ENCODE data around the gene USO1. TPM values are rescaled to one million over a fixed set of nuclear protein-coding genes. Genes with fewer than 3 reads are reported as not detected.

The USO1 gene
- total and polyA plus RNA-seq, 2 of the 13 experiments (the other 11 are each of a cell fraction or from before 2014, with no cell fraction given): 52.2 to 87.7 TPM

GRCh38 chr4:75708218-75708691 lies 16.1 kb upstream of the USO1 start (continued):
- TF ChIP-seq ZNF350 (CRISPR knock-in tag; IDR thresholded peaks at IDR 0.05; ENCODE audit: borderline replicate concordance, low read depth) (no peak), MEF2D (CRISPR knock-in tag; IDR thresholded peaks at IDR 0.05) (no peak), EP300 (IDR thresholded peaks at IDR 0.05; ENCODE audit: low read depth in 2 of 2, low read length in 2 of 2) (no peak), EP300 (CRISPR knock-in tag; IDR thresholded peaks at IDR 0.05; ENCODE audit: borderline replicate concordance) (no peak), NBN (conservative IDR thresholded peaks at IDR 0.05) (no peak), ZNF207 (IDR thresholded peaks at IDR 0.05; ENCODE audit: borderline replicate concordance) (no peak), CAMTA2 (CRISPR knock-in tag; IDR thresholded peaks at IDR 0.05; ENCODE audit: borderline replicate concordance) (no peak), TEAD3 (CRISPR knock-in tag; optimal IDR thresholded peaks at IDR 0.05; ENCODE audit: borderline replicate concordance) (peak; percentile 88), CREB1 (IDR thresholded peaks at IDR 0.05) (no peak), CREB1 (CRISPR knock-in tag; IDR thresholded peaks at IDR 0.05) (no peak), NFE2L2 (IDR thresholded peaks at IDR 0.05; ENCODE audit: low read length) (no peak), MED1 (CRISPR knock-in tag; IDR thresholded peaks at IDR 0.05) (no peak), TBL1XR1 (IDR thresholded peaks at IDR 0.05; ENCODE audit: borderline replicate concordance, low read length, partially characterized antibody) (no peak), HHEX (CRISPR knock-in tag; IDR thresholded peaks at IDR 0.05) (no peak), SIX1 (CRISPR knock-in tag; IDR thresholded peaks at IDR 0.05; ENCODE audit: borderline replicate concordance) (no peak), JARID2 (CRISPR knock-in tag; IDR thresholded peaks at IDR 0.05; ENCODE audit: insufficient replicate concordance) (no peak)
- TF ChIP-seq, protein P1, sequence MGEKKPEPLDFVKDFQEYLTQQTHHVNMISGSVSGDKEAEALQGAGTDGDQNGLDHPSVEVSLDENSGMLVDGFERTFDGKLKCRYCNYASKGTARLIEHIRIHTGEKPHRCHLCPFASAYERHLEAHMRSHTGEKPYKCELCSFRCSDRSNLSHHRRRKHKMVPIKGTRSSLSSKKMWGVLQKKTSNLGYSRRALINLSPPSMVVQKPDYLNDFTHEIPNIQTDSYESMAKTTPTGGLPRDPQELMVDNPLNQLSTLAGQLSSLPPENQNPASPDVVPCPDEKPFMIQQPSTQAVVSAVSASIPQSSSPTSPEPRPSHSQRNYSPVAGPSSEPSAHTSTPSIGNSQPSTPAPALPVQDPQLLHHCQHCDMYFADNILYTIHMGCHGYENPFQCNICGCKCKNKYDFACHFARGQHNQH (CRISPR knock-in tag; IDR thresholded peaks at IDR 0.05): no peak
- TF ChIP-seq, protein P2, sequence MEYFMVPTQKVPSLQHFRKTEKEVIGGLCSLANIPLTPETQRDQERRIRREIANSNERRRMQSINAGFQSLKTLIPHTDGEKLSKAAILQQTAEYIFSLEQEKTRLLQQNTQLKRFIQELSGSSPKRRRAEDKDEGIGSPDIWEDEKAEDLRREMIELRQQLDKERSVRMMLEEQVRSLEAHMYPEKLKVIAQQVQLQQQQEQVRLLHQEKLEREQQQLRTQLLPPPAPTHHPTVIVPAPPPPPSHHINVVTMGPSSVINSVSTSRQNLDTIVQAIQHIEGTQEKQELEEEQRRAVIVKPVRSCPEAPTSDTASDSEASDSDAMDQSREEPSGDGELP (IDR thresholded peaks at IDR 0.05; ENCODE audit: borderline replicate concordance, low read depth): peak; percentile 13; the same call in 1 of the 2 replicates
- TF ChIP-seq, protein P3, sequence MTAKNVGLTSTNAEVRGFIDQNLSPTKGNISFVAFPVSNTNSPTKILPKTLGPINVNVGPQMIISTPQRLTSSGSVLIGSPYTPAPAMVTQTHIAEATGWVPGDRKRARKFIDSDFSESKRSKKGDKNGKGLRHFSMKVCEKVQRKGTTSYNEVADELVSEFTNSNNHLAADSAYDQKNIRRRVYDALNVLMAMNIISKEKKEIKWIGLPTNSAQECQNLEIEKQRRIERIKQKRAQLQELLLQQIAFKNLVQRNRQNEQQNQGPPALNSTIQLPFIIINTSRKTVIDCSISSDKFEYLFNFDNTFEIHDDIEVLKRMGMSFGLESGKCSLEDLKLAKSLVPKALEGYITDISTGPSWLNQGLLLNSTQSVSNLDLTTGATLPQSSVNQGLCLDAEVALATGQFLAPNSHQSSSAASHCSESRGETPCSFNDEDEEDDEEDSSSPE (CRISPR knock-in tag; IDR thresholded peaks at IDR 0.05): no peak
- TF ChIP-seq, protein P4, sequence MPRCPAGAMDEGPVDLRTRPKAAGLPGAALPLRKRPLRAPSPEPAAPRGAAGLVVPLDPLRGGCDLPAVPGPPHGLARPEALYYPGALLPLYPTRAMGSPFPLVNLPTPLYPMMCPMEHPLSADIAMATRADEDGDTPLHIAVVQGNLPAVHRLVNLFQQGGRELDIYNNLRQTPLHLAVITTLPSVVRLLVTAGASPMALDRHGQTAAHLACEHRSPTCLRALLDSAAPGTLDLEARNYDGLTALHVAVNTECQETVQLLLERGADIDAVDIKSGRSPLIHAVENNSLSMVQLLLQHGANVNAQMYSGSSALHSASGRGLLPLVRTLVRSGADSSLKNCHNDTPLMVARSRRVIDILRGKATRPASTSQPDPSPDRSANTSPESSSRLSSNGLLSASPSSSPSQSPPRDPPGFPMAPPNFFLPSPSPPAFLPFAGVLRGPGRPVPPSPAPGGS (CRISPR knock-in tag; IDR thresholded peaks at IDR 0.05): no peak
- TF ChIP-seq, protein P5, sequence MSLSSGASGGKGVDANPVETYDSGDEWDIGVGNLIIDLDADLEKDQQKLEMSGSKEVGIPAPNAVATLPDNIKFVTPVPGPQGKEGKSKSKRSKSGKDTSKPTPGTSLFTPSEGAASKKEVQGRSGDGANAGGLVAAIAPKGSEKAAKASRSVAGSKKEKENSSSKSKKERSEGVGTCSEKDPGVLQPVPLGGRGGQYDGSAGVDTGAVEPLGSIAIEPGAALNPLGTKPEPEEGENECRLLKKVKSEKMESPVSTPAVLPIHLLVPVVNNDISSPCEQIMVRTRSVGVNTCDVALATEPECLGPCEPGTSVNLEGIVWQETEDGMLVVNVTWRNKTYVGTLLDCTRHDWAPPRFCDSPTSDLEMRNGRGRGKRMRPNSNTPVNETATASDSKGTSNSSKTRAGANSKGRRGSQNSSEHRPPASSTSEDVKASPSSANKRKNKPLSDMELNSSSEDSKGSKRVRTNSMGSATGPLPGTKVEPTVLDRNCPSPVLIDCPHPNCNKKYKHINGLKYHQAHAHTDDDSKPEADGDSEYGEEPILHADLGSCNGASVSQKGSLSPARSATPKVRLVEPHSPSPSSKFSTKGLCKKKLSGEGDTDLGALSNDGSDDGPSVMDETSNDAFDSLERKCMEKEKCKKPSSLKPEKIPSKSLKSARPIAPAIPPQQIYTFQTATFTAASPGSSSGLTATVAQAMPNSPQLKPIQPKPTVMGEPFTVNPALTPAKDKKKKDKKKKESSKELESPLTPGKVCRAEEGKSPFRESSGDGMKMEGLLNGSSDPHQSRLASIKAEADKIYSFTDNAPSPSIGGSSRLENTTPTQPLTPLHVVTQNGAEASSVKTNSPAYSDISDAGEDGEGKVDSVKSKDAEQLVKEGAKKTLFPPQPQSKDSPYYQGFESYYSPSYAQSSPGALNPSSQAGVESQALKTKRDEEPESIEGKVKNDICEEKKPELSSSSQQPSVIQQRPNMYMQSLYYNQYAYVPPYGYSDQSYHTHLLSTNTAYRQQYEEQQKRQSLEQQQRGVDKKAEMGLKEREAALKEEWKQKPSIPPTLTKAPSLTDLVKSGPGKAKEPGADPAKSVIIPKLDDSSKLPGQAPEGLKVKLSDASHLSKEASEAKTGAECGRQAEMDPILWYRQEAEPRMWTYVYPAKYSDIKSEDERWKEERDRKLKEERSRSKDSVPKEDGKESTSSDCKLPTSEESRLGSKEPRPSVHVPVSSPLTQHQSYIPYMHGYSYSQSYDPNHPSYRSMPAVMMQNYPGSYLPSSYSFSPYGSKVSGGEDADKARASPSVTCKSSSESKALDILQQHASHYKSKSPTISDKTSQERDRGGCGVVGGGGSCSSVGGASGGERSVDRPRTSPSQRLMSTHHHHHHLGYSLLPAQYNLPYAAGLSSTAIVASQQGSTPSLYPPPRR (CRISPR knock-in tag; IDR thresholded peaks at IDR 0.05; ENCODE audit: borderline replicate concordance): no peak
